SKM-1 treated with dmso at 0.1 percent for 144 hours (cell line): Measurements from ENCODE around the gene CDKN2D.

ENCODE experiments used
- DNase-seq: peaks from one replicate; lab custom pipeline; 2025; ENCODE audit not compliant: unreplicated experiment; lab: John Stamatoyannopoulos, UW

CDKN2D gene

DNA sequence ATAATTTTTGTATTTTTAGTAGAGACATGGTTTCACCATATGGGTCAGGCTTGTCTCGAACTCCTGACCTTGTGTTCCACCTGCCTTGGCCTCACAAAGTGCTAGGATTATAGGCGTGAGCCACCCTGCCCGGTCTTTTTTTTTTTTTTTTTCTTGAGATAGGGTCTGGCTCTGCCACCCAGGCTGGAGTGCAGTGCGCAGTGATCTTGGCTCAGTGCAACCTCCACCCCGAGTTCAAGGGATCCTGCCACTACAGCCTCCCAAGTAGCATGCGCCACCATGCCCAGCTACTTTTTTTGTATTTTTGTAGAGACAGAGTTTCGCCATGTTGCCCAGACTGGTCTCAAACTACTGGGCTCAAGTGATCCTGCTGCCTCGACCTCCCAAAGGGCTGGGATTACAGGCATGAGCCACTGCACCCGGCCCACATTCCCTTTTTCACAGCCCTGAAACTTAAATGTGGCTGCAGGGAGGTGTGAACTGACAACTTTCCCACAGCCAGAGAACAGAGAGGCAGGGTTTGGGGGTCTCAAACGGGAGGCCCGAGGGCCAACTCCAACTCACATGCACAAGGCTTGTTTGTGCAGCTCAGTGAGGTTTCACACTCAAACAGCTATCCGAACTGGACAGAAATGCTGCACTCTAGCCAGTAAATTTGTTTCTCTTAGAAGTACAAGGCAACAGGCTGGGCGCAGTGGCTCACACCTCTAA lies 47.2 kb downstream of the CDKN2D start:
- no peak for DNase-seq

DNA sequence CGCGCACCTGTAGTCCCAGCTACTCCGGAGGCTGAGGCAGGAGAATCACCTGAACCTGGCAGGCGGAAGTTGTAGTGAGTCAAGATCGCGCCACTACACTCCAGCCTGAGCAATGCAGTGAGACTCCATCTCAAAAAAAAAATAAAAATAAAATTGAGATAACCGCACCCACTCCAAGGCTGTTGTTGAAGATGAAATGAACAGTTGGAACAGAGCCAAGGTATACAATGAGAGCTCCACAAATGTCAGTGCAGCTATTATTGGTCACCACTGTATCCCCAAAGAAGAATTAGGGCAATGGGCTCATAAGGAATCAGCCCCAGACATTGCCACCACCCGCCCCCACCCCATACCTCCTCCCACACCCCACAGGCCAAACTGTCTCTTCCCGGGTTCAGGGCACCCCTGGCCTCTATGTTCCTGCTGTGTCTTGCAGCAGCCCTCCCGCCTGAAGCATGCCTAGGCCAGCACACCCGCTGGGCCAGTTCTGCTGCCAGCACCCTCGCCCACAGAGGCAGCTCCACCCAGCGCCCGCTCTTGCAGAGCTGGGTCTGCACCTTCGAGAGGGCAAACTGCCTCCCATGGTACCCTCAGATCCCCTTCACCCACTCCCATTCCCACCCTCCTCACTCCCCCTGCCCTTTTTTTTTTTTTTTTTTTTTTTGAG lies 48.0 kb downstream of the CDKN2D start:
- DNase-seq: no peak

DNA sequence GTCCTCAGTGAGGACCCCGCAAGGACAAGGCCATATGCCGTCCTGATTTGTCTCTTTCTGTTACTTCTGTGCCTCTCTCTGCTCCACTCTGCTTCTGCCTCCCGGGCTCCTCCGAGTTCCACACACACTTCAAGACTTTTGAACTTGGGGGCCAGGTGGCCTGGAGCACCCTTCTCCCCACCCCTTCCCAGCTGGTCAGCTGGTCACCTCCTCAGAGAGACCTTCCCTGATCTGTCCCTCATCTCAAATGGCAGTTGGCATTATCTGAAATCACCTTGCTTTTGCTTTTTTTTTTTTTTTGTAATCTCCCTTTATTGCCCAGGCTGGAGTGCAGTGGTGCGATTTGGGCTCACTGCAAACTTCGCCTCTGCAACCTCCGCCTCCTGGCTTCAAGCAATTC lies 49.4 kb downstream of the CDKN2D start:
- no peak for DNase-seq

DNA sequence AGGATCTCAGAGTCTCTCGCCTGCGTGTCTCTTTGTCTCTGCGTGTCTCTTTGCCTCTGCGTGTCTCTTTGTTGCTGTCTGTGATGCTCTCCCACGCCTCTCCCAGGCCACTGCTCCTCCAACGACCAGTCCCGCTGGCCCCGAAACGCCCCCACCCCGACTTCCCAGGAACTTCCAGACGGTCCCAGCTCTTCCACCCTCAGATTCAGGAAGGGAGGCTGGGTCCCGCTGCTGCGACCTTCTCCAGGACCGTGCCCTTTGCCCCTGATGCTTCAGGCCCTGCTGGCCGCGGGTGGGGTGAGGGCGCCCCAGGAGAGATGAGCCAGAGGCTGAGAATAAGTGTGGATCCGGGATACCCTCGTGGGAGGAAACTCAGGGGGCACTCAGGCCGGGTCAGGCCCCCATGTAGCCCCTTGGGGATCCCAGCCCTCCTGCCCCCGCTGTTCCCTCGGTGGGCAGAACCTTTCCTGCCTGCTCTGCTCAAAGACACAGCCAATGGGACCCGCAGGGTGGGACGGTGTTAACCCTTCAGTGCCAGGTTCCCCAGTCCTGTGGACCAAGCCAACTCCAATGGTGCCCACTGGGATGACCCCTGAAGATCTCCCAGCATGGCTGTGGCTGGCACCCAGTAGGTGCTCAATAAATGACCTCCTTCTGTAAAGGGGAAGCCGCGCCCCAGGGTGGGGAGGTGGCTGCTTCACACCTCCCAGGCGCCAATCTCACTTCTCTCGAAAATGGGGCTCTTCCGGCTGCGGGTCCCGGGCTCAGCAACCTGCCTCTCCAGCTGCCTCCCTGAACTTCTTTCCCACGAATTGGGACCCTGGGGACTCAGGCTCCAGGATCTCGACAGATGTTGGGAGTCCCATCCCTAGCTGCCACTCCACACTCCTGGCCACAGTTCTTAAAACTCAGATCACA lies 50.1 kb downstream of the CDKN2D start:
- DNase-seq: no peak

DNA sequence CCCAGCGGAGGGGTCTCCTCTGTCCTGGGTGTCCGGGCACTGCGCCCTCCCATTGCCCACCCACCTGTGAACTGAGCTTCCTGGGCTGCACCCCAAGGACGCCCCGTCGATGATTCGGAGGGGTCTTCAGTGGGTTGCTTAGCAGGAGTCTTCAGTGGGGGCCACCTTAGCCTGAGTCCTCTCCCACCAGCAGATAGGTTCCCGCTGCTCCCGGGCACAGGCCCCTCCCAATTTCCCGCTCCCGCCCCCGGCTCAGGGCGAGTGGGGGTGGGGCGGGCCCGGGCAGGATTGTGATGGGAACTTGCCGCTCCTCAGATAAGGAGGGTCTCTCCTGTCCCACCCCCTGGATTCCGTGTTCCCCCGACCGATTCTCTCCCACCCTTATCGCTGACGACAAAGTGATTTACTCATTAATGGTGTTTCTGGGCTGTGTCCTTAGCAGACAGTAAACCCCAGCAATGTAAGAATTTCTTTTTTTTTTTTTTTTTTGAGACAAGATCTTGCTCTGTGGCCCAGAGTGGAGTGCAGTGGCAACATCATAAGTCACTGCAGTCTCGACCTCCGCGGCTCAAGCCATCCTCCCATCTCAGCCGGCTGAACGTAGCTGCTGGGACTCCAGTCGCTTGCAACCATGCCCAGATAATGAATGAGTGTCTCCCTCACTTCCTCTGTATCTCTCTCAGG lies 50.9 kb downstream of the CDKN2D start:
- no peak for DNase-seq

DNA sequence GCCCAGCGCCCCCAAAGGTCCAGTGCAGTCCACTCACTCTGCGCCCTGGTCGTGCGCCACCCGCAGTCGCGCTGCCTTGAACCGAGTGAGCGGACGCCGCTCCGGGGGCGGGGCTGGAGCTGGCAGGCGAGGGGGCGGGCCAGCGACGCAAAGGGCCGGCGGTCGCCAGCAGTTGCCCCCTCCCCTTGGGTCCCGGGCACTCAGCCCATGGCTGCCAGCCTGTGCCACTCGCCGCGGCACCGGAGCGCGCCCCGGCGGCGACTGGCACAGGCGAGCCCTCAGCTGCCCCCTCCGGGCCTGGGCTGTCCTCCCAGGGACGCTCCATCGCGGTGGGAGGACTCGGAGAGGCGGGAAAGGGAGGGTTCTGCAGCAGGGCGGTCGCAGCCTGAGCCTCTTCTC lies 51.4 kb downstream of the CDKN2D start, which contains the start of gene S1PR5:
Gene S1PR5, minus strand, starts transcription at position 87 of the 399 bp plus-strand sequence. CDS start 2,436 bp downstream, outside the sequence.
- no peak for DNase-seq

DNA sequence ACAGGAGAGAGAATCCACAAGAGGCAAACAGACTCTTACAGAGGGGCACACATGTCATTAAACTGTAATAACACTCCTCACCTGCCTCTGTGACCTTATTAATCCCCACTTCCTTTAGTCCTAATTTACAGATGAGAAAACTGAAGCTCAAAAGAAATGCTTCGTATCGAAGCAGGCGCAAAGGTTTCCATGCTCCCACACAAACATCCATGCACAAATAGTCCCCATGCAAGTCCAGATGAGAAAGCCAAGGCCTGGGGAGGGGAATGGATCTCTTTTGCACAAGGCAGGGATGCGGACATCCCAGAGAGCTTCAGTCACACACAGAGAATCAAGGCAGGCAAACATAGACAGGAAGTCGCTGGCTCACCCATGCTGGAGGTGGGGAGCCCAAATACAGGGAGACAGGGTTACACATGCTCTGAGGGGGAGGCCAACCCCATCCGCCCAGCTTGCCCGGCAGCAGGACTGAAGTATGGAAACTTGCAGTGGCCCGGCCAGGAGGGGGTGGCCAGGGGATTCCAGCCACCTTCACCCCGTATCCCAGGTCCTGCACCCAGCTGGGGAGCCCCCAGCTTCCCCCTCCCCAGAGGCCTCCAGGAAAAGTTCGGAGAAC lies 52.0 kb downstream of the CDKN2D start:
- DNase-seq: no peak
